ENCODE data around the gene CARD14.
"Not testable (repeated sequence)": the region's sequence is repeated elsewhere in the genome, so short reads cannot be mapped to it uniquely, and the experiment has no call there.

CARD14 gene

DNA sequence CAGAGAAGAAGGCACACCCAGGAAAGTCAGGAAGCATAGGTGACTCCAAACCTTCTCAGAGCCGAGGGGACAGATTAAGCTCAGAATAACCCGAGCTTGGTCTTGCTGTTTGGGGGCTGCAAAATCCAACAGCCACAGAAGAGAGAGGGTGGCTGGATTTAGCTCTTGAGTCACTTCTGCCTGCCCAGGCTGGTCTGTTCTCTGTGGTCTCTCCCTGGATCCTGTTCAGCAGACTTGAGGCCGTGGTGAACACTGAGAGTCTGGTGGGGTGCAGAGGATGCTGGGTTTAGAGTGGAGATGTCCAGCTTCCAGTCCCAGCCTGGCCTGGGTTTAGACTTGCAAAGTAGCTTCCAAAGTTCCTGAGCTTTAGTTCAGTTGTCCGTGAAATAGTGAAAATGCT lies 59.2 kb downstream of the CARD14 start:
- DNase-seq: no peak

DNA sequence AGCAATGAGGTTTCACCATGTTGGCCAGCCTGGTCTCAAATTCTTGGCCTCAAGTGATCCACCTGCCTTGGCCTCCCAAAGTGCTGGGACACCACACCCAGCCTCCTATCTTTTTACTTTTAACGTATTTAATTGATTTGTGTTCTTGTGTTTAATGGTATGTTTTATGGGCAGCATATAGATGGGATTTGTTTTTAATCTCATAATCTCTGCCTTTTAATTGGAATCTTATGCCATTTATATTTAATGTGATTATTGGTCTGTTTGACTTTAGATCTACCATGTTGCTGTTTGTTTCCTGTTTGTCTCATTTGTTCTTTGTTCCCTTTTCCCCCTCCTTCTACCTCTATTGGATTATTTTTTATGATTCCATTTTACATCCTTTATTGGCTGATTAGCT lies 62.6 kb downstream of the CARD14 start:
- DNase-seq: no peak

DNA sequence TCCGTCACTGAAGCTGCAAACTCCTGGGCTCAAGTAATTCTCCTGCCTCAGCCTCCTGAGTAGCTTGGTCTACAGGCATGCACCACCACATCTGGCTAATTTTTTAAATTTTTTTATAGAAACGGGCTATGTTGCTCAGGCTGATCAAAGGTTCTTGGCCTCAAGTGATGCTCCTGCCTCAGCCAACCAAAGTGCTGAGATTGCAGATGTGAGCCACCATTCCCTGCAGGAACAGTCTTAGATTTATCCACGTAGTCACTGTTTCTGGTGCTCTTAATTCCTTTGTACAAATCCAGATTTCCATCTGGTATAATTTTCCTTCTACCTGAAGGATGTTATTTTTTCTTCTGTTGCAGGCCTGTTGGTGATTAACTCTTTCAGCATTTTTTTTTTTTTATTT lies 63.4 kb downstream of the CARD14 start:
- no peak for DNase-seq

DNA sequence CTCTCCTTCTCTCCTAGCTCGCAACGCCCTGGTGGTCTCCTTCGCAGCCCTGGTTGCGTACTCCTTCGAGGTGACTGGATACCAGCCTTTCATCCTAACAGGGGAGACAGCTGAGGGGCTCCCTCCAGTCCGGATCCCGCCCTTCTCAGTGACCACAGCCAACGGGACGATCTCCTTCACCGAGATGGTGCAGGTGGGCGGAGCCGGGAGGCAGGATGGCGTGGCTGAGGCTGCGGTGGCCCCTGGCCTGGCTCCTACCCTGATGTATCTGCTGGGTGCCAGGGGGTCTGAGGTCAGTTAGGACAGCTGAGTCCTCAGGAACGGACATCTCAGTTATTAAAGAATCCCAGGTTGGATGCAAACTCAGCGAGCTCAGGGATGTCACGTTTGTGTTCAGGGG lies 67.1 kb downstream of the CARD14 start:
- DNase-seq: no peak

DNA sequence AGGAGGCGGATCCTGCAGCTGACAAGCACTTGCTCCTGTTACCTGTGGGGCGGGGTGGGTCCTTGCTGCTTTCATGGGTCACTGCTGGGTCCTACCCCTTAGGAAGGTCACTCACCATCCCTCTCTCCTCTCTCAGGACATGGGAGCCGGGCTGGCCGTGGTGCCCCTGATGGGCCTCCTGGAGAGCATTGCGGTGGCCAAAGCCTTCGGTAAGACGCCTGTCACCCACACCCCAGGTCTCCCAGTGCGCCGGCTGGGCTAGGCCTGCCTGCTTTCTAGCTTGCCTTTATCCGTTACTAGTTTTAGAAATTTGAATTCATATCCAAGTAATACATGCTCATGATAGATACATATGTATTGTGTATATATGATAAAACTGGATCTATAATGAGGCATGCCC lies 67.6 kb downstream of the CARD14 start:
- no peak for DNase-seq

DNA sequence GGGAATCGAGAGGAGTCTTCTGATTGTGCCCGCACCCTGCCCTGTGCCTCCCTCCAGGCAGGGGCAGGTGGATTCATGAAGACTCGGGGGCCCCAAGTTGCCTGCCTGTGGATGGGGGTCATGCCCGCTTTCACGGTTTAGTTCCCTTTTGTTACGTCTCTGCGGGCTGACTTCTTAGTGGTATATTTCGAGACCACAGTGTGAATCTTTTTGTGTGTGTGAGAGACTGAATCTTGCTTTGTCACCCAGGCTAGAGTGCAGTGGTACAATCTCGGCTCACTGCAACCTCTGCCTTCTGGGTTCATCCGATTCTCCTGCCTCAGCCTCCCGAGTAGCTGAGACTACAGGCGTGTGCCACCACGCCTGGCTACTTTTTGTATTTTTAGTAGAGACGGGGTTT lies 72.7 kb downstream of the CARD14 start:
- no peak for DNase-seq

- DNase-seq: no peak
Observed at GRCh38 chr17:80243526-80244433, 74.0 kb downstream of the CARD14 start.

DNA sequence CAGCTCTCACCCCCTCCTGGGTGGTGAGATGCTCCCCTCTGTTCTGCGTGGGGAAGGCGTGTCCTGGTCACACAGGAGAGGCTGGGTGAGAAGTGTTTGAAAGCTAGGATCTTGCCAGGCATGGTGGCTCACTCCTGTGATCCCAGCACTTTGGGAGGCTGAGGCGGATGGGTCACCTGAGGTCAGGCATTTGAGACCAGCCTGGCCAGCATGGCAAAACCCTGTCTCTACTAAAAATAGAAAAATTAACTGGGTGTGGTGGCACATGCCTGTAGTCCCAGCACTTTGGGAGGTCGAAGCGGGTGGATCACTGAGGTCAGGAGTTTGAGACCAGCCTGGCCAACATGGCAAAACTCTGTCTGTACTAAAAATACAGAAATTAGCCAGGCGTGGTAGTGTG lies 74.6 kb downstream of the CARD14 start:
- DNase-seq: not testable (repeated sequence)

DNA sequence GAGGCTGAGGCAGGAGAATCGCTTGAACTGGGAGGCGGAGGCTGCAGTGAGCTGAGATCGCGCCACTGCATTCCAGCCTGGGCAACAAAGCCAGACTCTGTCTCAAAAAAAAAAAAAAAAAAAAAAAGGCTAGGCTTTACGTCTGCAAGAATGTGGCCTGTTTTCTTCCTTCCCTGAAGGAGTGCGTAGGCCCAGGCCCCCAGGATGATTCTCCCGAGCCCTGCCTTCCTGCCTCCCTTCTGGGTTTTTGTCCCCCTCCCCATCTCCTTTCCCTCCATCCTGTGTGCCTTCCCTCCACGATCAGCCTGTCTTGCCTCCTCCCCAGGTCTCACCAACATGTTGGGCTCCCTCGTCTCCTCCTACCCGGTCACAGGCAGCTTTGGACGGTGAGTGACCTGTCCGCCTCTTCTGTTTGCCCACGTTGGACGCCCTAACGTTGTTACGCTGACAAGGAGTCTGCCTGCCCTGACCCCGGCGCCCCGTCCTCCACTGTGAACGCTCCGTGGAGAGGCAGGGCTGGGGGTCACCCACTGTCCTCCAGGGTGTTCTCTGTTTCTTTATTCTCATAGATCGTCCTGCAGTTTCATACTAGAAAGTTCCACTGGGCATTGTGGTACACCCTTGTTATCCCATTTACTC lies 75.2 kb downstream of the CARD14 start:
- DNase-seq: no peak

DNA sequence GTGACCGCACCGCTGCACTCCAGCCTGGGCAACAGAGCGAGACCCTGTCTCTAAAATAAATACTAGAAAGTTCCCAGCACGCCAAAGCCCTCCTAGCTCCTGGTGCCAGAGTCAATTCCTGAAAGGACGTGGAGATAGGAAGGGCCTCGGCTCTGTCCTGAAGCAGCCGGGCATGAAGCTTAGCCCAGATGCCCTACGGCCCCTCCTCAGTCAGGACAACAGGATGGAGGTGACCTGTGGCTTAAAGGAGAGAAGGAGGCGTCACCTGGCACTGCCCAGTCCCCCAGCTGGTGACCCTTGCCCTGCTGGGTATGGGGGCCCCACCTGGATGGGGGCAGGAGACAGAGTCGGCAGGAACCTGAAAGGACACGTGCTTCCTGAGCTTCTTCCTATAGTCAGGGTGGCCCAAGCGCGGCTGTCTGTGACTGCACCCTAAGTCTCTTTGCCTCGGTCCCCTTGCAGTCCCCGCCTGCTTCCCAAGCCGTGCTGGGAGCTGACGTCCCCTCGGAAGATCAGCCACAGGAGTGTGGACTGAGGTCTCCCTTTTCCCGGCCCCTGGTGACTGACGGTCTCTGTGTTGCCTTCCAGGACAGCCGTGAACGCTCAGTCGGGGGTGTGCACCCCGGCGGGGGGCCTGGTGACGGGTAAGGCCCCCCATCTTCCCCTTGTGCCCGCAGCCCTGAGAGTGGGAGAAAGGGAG lies 75.9 kb downstream of the CARD14 start:
- DNase-seq: no peak

DNA sequence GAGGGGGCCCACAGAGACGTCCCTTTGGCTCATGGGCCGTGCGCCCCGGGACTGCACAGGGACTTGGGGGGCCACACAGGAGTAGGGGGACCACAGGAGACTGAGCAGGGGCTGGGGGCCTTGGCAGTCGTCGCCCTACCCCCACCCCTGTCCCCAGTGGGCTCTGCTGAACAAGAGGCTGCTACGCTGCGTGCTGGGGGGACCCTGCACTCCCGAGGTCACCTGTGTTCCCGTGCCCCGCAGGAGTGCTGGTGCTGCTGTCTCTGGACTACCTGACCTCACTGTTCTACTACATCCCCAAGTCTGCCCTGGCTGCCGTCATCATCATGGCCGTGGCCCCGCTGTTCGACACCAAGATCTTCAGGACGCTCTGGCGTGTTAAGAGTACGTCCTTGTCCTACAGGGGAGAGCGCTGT lies 76.4 kb downstream of the CARD14 start:
- no peak for DNase-seq

- DNase-seq: no peak
Observed at GRCh38 chr17:80246726-80247125, 76.9 kb downstream of the CARD14 start.

- no peak for DNase-seq
Observed at GRCh38 chr17:80247561-80247960, 77.7 kb downstream of the CARD14 start.

DNA sequence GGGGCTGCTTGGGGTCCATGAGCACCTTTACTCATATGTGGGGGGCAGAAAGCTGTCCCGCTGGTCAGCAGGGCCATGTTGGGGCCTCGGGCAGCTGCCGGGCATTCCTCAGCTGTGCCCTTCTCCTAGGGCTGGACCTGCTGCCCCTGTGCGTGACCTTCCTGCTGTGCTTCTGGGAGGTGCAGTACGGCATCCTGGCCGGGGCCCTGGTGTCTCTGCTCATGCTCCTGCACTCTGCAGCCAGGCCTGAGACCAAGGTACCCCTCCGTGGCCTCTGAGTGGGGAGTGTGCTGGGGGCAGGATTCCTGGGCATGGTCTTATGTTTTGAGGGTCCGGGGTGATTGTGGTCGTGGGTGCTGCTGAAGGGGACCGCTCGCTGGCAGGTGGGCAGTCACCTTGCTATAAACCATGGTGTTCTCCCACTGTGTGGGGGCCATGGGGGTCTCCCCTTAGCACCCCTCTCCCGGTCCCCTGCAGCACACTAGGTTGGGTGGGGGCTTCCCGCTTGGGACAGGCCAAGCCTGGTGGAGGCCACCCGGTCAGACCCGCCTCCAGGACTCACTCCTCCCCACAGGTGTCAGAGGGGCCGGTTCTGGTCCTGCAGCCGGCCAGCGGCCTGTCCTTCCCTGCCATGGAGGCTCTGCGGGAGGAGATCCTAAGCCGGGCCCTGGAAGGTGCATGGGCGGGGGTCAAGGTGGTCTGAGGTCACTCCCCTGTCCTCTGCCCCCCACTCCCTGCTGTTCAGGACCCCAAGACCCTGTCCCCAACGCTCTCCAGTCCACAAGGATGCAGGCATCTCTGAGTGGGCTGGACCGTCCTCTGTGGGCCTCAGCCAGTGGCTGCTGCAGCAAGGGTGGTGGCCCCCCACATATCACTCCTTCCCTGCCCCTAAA lies 78.4 kb downstream of the CARD14 start:
- DNase-seq: no peak

- DNase-seq: no peak
Observed at GRCh38 chr17:80248894-80249710, 79.3 kb downstream of the CARD14 start.

GRCh38 chr17:80251966-80252365 lies 82.1 kb downstream of the CARD14 start:
- no peak for DNase-seq

GRCh38 chr17:80252871-80253270 lies 83.0 kb downstream of the CARD14 start:
- peak; percentile 90 for DNase-seq

GRCh38 chr17:80253631-80254395 lies 84.0 kb downstream of the CARD14 start:
- no peak for DNase-seq

- DNase-seq: peak; percentile 70
Observed at GRCh38 chr17:80254396-80255251, 84.8 kb downstream of the CARD14 start.

DNA sequence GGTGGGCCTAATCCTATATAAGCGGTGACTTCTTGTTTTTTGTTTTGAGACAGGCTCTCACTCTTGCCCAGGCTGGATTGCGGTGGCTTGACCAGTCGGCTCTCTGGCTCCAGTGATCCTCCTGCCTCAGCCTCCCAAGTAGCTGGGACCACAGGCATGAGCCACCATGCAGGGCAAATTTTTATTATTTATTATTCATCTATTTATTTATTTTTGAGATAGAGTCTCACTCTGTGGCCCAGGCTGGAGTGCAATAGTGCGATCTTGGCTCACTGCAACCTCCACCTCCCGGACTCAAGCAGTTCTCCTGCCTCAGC lies 86.2 kb downstream of the CARD14 start:
- DNase-seq: no peak
